Neural cell (in vitro differentiated cells): Measurements from ENCODE around the gene CHRNA4.

ENCODE experiments used
- EP300 ChIP-seq: fragments of 450-650 bp; conservative IDR thresholded peaks from 2 replicates; pipeline ENCODE4 v1.6.1; 2014; ENCODE audit warnings: antibody characterized with exemption, mild to moderate bottlenecking, moderate library complexity; ENCODE audit not compliant: poor library complexity, severe bottlenecking
- EZH2 ChIP-seq: fragments of 200-600, 300-800 bp; shearing (Covaris generic), sonication (generic); IDR thresholded peaks from 2 replicates; pipeline ENCODE4 v1.6.1; 2014; ENCODE audit warnings: antibody characterized with exemption, low read length, borderline replicate concordance, mild to moderate bottlenecking; ENCODE audit not compliant: insufficient read depth, poor library complexity, severe bottlenecking
- MXI1 ChIP-seq: fragments of 450-650 bp; conservative IDR thresholded peaks from 2 replicates; pipeline ENCODE4 v1.6.1; 2014; ENCODE audit warnings: antibody characterized with exemption, mild to moderate bottlenecking; ENCODE audit not compliant: poor library complexity, severe bottlenecking
- RAD21 ChIP-seq: fragments of 450-650 bp; conservative IDR thresholded peaks from 2 replicates; pipeline ENCODE4 v1.6.1; 2014; ENCODE audit warnings: antibody characterized with exemption, mild to moderate bottlenecking, moderate library complexity
- TF ChIP-seq, protein P1 (sequence below): fragments of 450-650 bp; IDR thresholded peaks from 2 replicates; pipeline ENCODE4 v1.5.1; 2014; ENCODE audit warnings: antibody characterized with exemption, mild to moderate bottlenecking, moderate library complexity; ENCODE audit not compliant: poor library complexity, severe bottlenecking

DNA sequence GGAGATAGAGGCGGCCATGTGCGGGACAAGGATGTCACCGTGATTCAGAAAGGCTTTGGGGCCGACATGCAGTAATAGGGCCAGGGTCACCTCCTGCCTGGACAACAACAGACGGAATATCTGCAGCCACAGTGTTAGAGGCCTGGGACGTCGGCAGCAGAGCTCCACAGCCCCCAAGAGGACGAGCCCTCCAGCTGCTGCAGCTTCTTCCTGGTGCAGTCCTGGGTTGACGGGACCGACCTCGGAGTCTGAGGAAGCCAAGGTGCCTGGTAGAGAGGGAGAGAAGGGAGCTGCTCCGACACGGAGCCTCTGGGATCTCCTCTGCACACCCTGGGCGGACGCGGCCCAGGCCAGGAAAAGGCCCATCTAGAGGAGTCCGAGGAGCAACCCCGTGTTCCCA is 23.2 kb upstream of the CHRNA4 start:
- TF ChIP-seq, protein P1, sequence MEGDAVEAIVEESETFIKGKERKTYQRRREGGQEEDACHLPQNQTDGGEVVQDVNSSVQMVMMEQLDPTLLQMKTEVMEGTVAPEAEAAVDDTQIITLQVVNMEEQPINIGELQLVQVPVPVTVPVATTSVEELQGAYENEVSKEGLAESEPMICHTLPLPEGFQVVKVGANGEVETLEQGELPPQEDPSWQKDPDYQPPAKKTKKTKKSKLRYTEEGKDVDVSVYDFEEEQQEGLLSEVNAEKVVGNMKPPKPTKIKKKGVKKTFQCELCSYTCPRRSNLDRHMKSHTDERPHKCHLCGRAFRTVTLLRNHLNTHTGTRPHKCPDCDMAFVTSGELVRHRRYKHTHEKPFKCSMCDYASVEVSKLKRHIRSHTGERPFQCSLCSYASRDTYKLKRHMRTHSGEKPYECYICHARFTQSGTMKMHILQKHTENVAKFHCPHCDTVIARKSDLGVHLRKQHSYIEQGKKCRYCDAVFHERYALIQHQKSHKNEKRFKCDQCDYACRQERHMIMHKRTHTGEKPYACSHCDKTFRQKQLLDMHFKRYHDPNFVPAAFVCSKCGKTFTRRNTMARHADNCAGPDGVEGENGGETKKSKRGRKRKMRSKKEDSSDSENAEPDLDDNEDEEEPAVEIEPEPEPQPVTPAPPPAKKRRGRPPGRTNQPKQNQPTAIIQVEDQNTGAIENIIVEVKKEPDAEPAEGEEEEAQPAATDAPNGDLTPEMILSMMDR = no peak
- TF ChIP-seq MXI1 (no peak), RAD21 (no peak), EZH2 (no peak), EP300 (no peak)
